ENCODE data around the gene STOM.

STOM gene

GRCh38 chr9:121333950-121334773 is 35.9 kb downstream of the STOM start:
- no peak for DNase-seq (ENCODE audit: low read depth)
- TF ChIP-seq CTCF (IDR thresholded peaks at IDR 0.05; ENCODE audit: low read depth, low read length): no peak
- H3K4me3 ChIP-seq (ENCODE audit: low read depth, low read length): no peak overlapping the region

GRCh38 chr9:121331992-121332685 is 37.9 kb downstream of the STOM start:
- TF ChIP-seq, protein P1, sequence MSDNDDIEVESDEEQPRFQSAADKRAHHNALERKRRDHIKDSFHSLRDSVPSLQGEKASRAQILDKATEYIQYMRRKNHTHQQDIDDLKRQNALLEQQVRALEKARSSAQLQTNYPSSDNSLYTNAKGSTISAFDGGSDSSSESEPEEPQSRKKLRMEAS (IDR thresholded peaks at IDR 0.05; ENCODE audit: low read depth, low read length): no peak
- no peak for TF ChIP-seq MYC (IDR thresholded peaks at IDR 0.05; ENCODE audit: low read depth, low read length)
- no peak for TF ChIP-seq POLR2A (IDR thresholded peaks at IDR 0.05; ENCODE audit: extremely low read depth, insufficient read length)
- TF ChIP-seq CTCF (IDR thresholded peaks at IDR 0.05; ENCODE audit: low read depth, low read length): no peak
- no peak for DNase-seq (ENCODE audit: low read depth)
- H3K4me3 ChIP-seq (ENCODE audit: low read depth, low read length): no peak overlapping the region

- TF ChIP-seq, protein P1 (IDR thresholded peaks at IDR 0.05; ENCODE audit: low read depth, low read length): no peak
- TF ChIP-seq MYC (IDR thresholded peaks at IDR 0.05; ENCODE audit: low read depth, low read length) (no peak), CTCF (IDR thresholded peaks at IDR 0.05; ENCODE audit: low read depth, low read length) (no peak), POLR2A (IDR thresholded peaks at IDR 0.05; ENCODE audit: extremely low read depth, insufficient read length) (no peak)
- no peak for DNase-seq (ENCODE audit: low read depth)
- no peak overlapping the region for H3K4me3 ChIP-seq (ENCODE audit: low read depth, low read length)
Measured at GRCh38 chr9:121331549-121331948, 38.5 kb downstream of the STOM start.

GRCh38 chr9:121328876-121329681 is 41.0 kb downstream of the STOM start:
- no peak for DNase-seq (ENCODE audit: low read depth)
- no peak overlapping the region for H3K4me3 ChIP-seq (ENCODE audit: low read depth, low read length)
- TF ChIP-seq MYC (IDR thresholded peaks at IDR 0.05; ENCODE audit: low read depth, low read length): no peak
- TF ChIP-seq, protein P1 (IDR thresholded peaks at IDR 0.05; ENCODE audit: low read depth, low read length): no peak
- TF ChIP-seq POLR2A (IDR thresholded peaks at IDR 0.05; ENCODE audit: extremely low read depth, insufficient read length): no peak
- no peak for TF ChIP-seq CTCF (IDR thresholded peaks at IDR 0.05; ENCODE audit: low read depth, low read length)

GRCh38 chr9:121328476-121328875 is 41.6 kb downstream of the STOM start:
- TF ChIP-seq MYC (IDR thresholded peaks at IDR 0.05; ENCODE audit: low read depth, low read length) (no peak), POLR2A (IDR thresholded peaks at IDR 0.05; ENCODE audit: extremely low read depth, insufficient read length) (no peak), CTCF (IDR thresholded peaks at IDR 0.05; ENCODE audit: low read depth, low read length) (no peak)
- TF ChIP-seq, protein P1 (IDR thresholded peaks at IDR 0.05; ENCODE audit: low read depth, low read length): no peak
- DNase-seq (ENCODE audit: low read depth): no peak
- no peak overlapping the region for H3K4me3 ChIP-seq (ENCODE audit: low read depth, low read length)
